ENCODE results near the gene SSRP1. TPM values are rescaled to one million over a fixed set of nuclear protein-coding genes. Genes with fewer than 3 reads are reported as not detected.

Gene SSRP1, protein sequence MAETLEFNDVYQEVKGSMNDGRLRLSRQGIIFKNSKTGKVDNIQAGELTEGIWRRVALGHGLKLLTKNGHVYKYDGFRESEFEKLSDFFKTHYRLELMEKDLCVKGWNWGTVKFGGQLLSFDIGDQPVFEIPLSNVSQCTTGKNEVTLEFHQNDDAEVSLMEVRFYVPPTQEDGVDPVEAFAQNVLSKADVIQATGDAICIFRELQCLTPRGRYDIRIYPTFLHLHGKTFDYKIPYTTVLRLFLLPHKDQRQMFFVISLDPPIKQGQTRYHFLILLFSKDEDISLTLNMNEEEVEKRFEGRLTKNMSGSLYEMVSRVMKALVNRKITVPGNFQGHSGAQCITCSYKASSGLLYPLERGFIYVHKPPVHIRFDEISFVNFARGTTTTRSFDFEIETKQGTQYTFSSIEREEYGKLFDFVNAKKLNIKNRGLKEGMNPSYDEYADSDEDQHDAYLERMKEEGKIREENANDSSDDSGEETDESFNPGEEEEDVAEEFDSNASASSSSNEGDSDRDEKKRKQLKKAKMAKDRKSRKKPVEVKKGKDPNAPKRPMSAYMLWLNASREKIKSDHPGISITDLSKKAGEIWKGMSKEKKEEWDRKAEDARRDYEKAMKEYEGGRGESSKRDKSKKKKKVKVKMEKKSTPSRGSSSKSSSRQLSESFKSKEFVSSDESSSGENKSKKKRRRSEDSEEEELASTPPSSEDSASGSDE
- 100 to 1,000 TPM; 318 to 332 TPM for total RNA-seq

DNA sequence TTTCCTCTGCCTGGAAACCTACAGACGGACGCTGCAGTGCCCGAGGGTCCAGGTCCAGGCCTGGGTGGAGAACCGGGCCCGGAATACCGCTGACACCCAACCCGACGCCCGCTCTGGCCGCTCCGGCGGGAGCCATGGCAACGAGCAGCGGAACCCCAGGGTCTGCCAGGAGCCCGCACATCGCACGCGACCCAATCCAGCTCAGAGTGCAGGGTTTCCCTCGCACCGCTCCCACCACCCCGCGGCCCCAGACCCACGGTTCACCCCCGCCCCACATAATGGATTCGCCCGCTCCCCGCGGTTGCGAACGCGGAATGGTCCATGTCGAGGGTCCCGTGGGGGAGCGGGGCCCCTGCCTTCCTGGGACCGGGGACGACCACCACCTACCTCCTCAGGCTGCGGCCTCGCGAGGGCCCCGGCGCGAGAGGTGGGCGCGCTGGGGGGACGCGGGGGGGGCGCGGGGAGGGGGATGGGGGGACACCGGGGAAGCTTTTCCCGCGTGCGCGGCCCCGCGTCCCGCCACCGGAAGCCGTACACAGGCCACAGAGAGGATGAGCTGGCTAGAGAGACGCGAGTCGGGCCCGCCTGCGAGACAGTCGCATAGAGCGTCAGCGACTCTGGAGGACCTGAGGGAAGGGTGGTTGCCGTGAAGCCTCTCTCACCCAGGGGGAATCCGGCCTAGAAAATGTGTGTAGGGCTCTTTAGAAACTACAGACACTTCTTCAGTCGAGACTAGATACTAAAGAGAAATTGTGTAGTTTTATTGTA is at the start of gene SSRP1:
Gene SSRP1, minus strand, starts transcription at position 550 of the 768 bp plus-strand sequence. CDS start 771 bp downstream, outside the sequence.
- H3K4me1 Mint-ChIP-seq, result peaks cover 43% of the 10 kb centered on the region

DNA sequence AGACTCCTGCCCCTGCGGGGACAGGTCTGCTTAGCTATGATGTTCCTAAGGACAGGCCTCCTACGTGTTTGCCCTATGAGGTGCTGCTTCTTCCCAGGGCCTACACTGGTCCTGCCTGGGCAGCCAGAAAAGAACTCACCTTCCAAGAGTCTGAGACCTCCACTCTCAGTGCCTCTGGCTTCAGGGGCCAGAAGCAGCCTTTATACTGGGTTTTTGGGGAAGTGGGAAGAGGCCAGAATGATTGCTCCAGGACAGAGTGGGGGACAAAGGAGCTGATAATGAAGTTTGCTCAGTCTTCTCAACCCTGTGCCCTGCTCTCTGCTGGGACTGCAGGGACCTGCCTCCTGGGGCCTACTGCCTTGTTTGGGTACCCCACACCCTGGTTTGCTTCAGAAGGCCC is 45.3 kb upstream of the SSRP1 start, which contains the start of gene PRG3:
Gene PRG3, minus strand, starts transcription at position 176 of the 400 bp plus-strand sequence. CDS start 442 bp downstream, outside the sequence.
- Mint-ChIP-seq H3K4me3 (no peak within 1 kb of the TSS), H3K4me1 (no peaks in the 10 kb centered on the region), H3K9me3 (no peaks in the 10 kb centered on the region), H3K27me3 (peaks cover 12% of the 10 kb centered on the region), H3K27ac (no peak within 1 kb of the TSS), H3K36me3 (no peaks in the 10 kb centered on the region)
- DNase-seq, result no peak

More for the DNA sequence above, at the start of gene SSRP1:
- Mint-ChIP-seq H3K27me3 (peaks cover 3% of the 10 kb centered on the region), H3K36me3 (peaks cover 41% of the 10 kb centered on the region), H3K9me3 (no peaks in the 10 kb centered on the region), H3K4me3 (peak within 1 kb of the TSS; percentile 99), H3K27ac (peak within 1 kb of the TSS; percentile 100)
- peak; percentile 87 for DNase-seq

DNA sequence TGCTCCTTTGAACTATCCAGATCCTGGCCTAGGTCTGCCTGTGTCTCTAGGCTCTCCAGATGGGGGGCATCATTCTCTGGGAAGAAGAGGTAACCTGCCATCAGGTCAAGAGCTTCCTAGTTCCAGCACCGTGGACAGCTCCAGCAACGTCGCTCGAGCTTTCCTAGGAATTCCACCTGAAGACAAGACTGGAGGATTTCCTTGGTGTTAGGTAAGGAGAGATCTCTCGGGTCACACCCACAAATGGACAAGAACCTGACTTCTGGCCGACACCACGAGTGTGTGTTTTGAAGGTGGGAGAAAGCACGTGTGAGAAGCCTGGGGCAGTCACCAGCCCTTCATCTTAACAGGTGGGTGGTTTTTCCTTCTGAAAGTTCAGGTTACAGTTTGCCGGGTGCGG is 44.0 kb upstream of the SSRP1 start:
- Mint-ChIP-seq H3K36me3 (no peaks in the 10 kb centered on the region), H3K9me3 (no peaks in the 10 kb centered on the region)
- no peak for DNase-seq

DNA sequence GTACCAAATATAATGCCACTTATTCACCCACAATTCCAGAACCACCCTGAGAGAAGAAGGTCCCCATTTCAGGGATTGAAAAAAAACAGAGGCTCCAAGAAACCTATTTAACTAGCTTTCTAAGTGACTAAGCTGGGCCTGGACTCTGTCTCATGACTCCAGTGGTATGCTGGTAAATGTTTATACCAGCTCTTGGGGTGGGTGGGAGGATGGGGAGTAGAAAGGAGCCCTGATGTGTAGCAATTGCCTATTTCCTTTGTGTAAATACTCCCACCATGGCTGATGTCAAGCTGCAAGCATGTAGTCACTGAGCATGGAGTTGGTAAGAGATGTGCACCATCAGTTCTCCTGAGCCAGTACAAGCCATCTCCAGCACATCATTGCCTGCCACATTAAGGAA is 42.5 kb upstream of the SSRP1 start:
- H3K4me1 Mint-ChIP-seq, result no peaks in the 10 kb centered on the region
- no peak overlapping the region for H3K27ac Mint-ChIP-seq
- no peak for DNase-seq
- H3K9me3 Mint-ChIP-seq, result no peaks in the 10 kb centered on the region
- no peak overlapping the region for H3K4me3 Mint-ChIP-seq
- no peaks in the 10 kb centered on the region for H3K36me3 Mint-ChIP-seq
- H3K27me3 Mint-ChIP-seq, result peaks cover 12% of the 10 kb centered on the region

More for the DNA sequence above, 44.0 kb upstream of the SSRP1 start:
- H3K27ac Mint-ChIP-seq, result no peak overlapping the region
- H3K4me1 Mint-ChIP-seq, result no peaks in the 10 kb centered on the region
- no peak overlapping the region for H3K4me3 Mint-ChIP-seq
- H3K27me3 Mint-ChIP-seq, result peaks cover 12% of the 10 kb centered on the region

DNA sequence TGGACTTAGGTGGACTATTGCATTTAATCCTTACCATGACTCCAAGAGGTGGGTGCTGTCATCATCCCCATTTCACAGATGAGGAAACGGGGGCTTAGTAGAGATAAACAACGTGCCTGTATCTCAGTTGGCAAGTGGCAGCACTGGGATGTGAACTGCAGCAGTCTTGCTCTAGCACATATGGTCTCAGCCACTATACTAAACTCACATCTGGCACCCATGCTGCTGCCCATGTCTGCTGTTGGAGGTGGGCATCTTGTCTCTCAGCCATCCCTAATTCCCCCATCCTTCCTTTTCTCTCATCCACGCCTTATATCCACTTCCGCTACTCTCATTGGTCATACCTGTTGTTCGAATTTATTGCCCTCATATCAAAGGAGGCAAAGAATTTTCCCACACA is 41.4 kb upstream of the SSRP1 start:
- no peaks in the 10 kb centered on the region for H3K4me1 Mint-ChIP-seq
- no peaks in the 10 kb centered on the region for H3K9me3 Mint-ChIP-seq
- no peak overlapping the region for H3K4me3 Mint-ChIP-seq
- H3K36me3 Mint-ChIP-seq, result no peaks in the 10 kb centered on the region
- no peak overlapping the region for H3K27ac Mint-ChIP-seq
- peaks cover 12% of the 10 kb centered on the region for H3K27me3 Mint-ChIP-seq
- no peak for DNase-seq

DNA sequence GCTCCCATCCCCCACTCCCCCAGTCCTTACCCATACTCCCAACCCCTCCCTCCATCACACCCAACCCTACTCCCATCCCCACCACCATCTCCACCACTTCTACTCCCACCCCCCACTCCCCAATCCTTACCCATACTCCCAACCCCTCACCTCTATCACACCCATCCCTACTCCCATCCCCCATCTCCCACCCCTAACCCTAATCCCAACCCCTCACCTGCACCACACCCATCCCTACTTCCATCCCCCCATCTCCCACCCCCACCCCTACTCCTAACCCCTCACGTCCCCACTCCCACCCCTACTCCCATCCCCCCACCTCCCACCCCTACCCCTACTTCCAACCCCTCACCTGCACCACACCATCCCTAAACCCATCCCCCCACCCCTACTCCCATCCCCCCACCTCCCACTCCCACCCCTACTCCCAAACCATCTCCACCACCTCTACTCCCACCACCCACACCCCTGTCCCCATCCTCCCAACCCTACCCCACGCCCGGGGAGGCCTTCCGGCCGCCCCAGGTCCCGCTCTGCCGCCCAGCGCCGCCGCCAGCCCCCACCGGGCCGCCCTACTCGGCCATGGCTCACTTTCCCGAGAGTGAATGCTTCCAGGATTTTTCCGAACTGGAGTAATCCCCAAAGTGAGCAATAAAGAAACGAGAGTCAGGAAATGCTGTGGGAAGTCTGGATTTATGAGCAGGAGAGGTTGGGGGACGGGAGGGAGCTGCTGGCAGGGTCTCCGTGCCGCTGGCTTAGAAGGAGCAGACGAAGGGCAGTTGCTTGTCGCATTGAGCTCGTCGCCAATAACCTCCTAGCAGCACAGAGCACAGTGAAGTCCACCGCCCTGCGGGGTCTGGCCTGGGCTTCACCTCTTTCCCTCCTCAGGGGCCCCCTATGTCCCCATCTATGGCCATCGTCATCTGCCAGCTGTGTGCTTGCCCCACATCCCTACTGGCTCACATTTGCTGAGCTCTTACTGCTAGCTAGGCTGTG is 40.7 kb upstream of the SSRP1 start:
- Mint-ChIP-seq H3K27me3 (peaks cover 12% of the 10 kb centered on the region), H3K4me3 (no peak overlapping the region), H3K36me3 (no peaks in the 10 kb centered on the region), H3K9me3 (no peaks in the 10 kb centered on the region), H3K27ac (no peak overlapping the region), H3K4me1 (no peaks in the 10 kb centered on the region)
- no peak for DNase-seq

DNA sequence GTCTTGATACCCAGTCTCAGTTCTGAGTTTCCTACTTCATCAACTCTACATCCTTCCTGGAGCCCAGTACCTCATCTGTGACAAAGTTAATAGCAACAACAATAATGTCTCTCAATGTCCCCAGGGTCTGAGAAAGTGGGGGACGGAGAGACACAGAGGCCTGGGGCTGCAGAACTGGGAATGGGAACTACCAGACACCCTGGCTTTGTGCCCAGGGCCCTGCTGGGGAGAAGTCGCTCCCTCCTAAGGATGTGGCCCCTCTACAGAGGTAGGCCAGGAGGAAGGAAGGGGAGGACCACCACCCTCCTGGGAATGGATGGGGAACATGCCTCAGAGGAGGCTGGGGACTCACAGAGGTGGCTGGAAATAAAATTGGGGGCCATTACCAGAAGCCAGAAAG is 39.8 kb upstream of the SSRP1 start:
- Mint-ChIP-seq H3K27me3 (peaks cover 12% of the 10 kb centered on the region), H3K4me1 (no peaks in the 10 kb centered on the region), H3K27ac (no peak overlapping the region), H3K36me3 (no peaks in the 10 kb centered on the region), H3K4me3 (no peak overlapping the region), H3K9me3 (no peaks in the 10 kb centered on the region)
- no peak for DNase-seq

DNA sequence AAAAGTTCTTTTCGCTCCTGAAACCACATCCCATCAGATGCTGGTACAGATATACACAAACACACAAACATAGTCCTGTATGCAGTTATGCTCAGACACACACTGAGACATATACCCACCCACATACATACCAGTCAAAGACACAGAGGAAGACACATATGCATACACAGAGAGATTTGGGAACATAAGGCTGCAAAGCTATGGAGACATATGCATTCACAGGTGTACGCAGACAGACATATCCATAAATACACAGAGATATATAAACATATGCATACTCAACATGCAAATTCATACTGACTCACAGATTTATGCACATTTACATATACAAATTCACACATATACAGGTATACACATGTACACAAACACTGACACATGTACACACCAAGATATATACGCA is 39.3 kb upstream of the SSRP1 start:
- Mint-ChIP-seq H3K4me3 (no peak overlapping the region), H3K27me3 (peaks cover 12% of the 10 kb centered on the region), H3K4me1 (no peaks in the 10 kb centered on the region), H3K27ac (no peak overlapping the region), H3K9me3 (no peaks in the 10 kb centered on the region), H3K36me3 (no peaks in the 10 kb centered on the region)
- DNase-seq, result no peak

DNA sequence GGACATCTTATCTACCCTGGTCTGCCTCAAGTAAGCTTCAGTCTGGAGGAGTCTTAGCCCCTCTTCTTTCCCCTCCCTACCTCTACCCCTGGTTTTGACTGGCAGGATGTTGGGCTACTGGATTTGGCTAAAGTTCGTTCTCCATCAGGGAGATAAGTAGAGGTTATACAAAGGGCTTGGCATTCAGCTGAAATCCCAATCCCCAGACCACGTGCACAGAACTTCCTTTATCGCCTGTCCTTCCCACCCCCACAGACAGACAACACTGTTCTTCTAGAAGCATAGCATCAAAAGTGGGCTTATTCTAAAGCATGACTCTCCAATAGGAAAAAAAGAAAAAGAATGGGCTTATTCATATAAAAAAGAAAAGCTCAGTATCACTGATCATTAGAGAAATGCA is 37.5 kb upstream of the SSRP1 start:
- peaks cover 8% of the 10 kb centered on the region for H3K27me3 Mint-ChIP-seq
- H3K27ac Mint-ChIP-seq, result no peak overlapping the region
- H3K4me1 Mint-ChIP-seq, result no peaks in the 10 kb centered on the region
- no peaks in the 10 kb centered on the region for H3K9me3 Mint-ChIP-seq
- no peak overlapping the region for H3K4me3 Mint-ChIP-seq
- no peaks in the 10 kb centered on the region for H3K36me3 Mint-ChIP-seq
- no peak for DNase-seq

DNA sequence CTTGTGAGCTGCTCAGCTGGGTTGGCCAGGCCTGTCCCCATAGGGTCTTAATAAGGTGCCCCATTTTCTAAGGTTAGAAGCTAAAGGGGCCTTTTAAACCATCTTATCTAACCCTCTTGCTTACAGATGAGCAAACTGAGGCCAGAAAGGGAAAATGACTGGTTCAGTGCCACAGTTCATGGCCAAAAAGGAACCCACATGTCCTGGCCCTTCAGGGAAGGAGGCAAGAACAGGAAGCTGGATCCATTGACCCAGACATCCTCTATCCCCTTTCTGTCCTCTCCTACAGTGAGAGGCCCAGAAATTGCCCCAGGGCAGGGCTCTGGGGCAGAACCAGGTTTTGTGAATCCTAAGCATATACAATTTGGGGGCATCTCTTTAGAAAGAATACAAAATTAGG is 35.2 kb upstream of the SSRP1 start:
- Mint-ChIP-seq H3K36me3 (no peaks in the 10 kb centered on the region), H3K4me3 (no peak overlapping the region), H3K27me3 (no peaks in the 10 kb centered on the region), H3K4me1 (no peaks in the 10 kb centered on the region), H3K9me3 (no peaks in the 10 kb centered on the region), H3K27ac (no peak overlapping the region)
- DNase-seq, result no peak

DNA sequence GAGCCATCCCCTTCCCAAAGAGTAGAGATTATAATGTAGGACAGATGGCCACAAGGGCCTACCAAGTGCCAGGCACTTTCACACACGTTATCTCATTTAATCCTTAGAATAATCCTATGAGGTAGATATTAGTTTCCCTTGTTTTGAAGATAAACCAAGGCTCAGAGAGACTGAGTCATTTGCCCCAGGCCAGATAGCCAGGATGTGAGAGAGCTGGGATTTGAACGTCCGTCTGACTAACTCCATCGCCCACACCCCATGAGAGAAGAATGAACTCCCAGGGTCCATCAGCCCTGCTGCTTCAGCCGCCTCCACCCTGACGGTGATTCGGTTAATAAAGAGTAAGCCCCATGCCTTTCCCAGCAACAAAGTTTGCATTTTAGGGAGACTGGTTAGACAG is 34.6 kb upstream of the SSRP1 start:
- Mint-ChIP-seq H3K27ac (no peak overlapping the region), H3K36me3 (no peaks in the 10 kb centered on the region), H3K27me3 (no peaks in the 10 kb centered on the region), H3K4me1 (no peaks in the 10 kb centered on the region), H3K4me3 (no peak overlapping the region), H3K9me3 (no peaks in the 10 kb centered on the region)
- no peak for DNase-seq

DNA sequence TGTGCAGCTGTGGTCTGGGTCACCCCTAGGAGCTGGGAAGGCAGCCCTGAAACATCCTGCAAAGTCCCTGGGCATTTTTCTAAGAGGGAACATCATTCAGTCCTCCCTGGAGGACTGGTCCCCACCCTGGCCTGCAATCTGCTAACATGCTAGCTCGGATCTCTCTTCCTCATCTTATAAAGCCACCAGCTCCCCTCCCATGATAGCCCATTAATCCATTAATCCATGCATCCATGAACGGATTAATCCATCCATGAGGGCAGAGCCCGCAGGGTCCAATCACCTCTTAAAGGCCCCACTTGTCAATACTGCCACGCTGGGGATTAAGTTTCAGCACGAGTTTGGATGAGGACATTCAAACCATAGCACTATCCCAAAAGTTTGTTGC is 33.1 kb upstream of the SSRP1 start:
- Mint-ChIP-seq H3K4me3 (no peak overlapping the region), H3K27me3 (no peaks in the 10 kb centered on the region), H3K36me3 (no peaks in the 10 kb centered on the region), H3K9me3 (no peaks in the 10 kb centered on the region), H3K27ac (no peak overlapping the region), H3K4me1 (no peaks in the 10 kb centered on the region)
- DNase-seq, result no peak

DNA sequence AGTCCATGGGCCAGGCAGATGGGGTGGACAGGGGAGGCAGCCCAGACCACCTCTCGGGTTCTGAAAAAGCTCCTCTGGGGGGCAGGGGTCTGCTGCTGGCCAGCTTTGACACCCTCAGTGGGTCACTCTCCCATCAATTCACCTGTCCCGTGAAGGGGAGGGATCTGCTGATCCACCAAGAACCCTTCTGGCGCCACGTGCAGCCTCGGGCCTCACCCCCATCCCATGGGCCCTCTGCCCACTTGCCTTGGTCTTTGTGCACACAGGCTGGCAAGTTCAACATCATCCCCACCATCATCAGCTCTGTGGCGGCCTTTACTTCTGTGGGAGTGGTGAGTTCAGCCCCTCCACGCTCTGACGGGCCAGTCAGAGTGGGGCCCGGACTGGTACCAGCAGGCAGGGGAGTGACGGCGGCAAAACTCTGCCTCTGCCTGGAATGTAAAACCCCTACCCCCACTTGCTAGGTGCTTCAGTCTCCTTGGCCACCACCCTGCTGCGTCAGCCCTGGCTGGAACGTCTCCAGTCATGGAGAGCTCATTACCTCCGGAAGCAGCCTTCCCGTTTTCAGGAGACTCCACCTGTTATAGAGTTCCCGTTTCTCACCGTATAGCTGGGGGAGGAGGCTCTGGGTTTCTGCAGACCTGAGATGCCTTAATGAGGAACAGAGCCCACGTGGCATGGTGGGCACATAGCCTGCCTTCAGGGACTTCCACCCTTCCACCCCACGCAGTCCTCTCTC is 32.6 kb upstream of the SSRP1 start:
- Mint-ChIP-seq H3K4me1 (no peaks in the 10 kb centered on the region), H3K9me3 (no peaks in the 10 kb centered on the region), H3K27me3 (peaks cover 2% of the 10 kb centered on the region), H3K36me3 (no peaks in the 10 kb centered on the region), H3K27ac (no peak overlapping the region), H3K4me3 (no peak overlapping the region)
- DNase-seq, result no peak
